Measurements from ENCODE around the gene SASS6.

DNA sequence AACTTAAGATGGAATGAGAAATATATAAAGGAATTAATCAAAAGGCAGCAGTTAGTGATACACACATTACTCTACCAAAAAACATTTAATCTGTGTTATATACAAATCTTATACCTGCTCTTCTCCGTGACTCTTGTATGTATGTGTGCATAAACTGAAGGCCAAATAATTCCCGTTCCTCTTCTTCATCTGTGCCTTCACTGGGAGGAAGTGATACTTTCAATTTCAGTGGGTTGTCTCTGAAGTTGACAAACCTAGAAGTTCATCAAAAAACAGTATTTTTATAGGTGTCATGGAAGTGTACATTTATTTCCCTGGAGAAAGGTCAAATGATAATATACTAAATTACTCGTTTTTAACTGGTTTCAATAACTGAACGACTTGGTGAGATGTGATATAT, 19.5 kb upstream of the SASS6 start:
- TF ChIP-seq, protein P1, sequence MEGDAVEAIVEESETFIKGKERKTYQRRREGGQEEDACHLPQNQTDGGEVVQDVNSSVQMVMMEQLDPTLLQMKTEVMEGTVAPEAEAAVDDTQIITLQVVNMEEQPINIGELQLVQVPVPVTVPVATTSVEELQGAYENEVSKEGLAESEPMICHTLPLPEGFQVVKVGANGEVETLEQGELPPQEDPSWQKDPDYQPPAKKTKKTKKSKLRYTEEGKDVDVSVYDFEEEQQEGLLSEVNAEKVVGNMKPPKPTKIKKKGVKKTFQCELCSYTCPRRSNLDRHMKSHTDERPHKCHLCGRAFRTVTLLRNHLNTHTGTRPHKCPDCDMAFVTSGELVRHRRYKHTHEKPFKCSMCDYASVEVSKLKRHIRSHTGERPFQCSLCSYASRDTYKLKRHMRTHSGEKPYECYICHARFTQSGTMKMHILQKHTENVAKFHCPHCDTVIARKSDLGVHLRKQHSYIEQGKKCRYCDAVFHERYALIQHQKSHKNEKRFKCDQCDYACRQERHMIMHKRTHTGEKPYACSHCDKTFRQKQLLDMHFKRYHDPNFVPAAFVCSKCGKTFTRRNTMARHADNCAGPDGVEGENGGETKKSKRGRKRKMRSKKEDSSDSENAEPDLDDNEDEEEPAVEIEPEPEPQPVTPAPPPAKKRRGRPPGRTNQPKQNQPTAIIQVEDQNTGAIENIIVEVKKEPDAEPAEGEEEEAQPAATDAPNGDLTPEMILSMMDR (IDR thresholded peaks at IDR 0.05) = no peak
- no peak for TF ChIP-seq POLR2A (IDR thresholded peaks at IDR 0.05)

Data from Peyer's patch (tissue), 4 donors.